ENCODE measurements around the gene PRR12. TPM values are rescaled to one million over a fixed set of nuclear protein-coding genes. Genes with fewer than 3 reads are reported as not detected.
A peak's percentile ranks its signal among the peaks of the same experiment; 100 is the strongest.

The PRR12 gene
- total and polyA plus RNA-seq, 2 donors (not counting 1 experiment from before 2014, with no cell fraction given), result 8.4 to 70.7 TPM

DNA sequence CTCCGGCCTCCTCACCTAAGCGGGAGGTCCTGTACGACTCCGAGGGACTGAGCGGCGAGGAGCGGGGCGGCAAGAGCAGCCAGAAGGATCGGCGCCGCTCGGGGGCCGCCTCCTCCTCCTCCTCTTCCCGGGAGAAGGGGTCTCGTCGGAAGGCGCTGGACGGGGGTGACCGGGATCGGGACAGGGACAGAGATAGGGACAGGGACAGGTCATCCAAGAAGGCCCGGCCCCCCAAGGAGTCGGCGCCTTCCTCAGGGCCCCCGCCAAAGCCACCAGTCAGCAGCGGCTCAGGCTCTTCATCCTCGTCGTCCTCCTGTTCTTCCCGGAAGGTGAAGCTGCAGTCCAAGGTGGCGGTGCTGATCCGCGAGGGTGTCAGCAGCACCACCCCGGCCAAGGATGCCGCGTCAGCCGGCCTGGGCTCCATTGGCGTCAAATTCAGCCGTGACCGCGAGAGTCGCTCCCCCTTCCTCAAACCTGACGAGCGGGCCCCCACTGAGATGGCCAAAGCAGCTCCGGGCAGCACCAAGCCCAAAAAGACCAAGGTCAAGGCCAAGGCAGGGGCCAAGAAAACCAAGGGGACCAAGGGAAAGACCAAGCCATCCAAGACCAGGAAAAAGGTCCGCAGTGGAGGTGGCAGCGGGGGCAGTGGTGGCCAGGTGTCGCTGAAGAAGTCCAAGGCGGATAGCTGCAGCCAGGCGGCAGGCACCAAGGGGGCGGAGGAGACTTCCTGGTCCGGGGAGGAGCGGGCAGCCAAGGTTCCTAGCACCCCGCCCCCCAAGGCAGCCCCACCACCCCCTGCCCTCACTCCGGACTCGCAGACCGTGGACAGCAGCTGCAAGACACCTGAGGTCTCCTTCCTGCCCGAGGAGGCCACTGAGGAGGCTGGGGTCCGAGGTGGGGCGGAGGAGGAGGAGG, 61.8 kb downstream of the PRR12 start:
- H3K9me3 ChIP-seq (ENCODE audit: control extremely low read depth in 1 of 3, control insufficient read depth in 2 of 3, insufficient read depth in 1 of 3, low read length in 2 of 3), result peaks cover 0 to 4% (median 0%) of the 10 kb centered on the region in 3 donors
- H3K4me3 ChIP-seq (ENCODE audit: control extremely low read depth in 1 of 5, extremely low read depth in 1 of 5, insufficient read depth in 1 of 5, low read depth in 2 of 5, low read length in 4 of 5), result no peak overlapping the region
- H3K9ac ChIP-seq (ENCODE audit: low read length), result no peak overlapping the region
- H3K9me3 Mint-ChIP-seq (ENCODE audit: insufficient read depth), result no peaks in the 10 kb centered on the region
- peaks cover 52% of the 10 kb centered on the region for H4K20me1 ChIP-seq (ENCODE audit: control insufficient read depth, insufficient read depth, low read length, poor library complexity, severe bottlenecking)
- WGBS (ENCODE audit: insufficient coverage), result 98% methylated on average over 55 of the region's 58 CpGs
- POLR2A ChIA-PET, result interaction anchor here (0.6 kb wide), 1 partner anchor 47 kb away, joined by 5 read pairs; no protein-coding TSS in a partner anchor
- no peak overlapping the region for H3K27ac Mint-ChIP-seq
- no peak overlapping the region for H3K4me2 ChIP-seq (replicated peaks; ENCODE audit: low read depth, low read length, poor library complexity, severe bottlenecking)
- H3K27me3 ChIP-seq (replicated peaks in 1 of 4; ENCODE audit: control extremely low read depth in 1 of 4, control insufficient read depth in 3 of 4, insufficient read depth in 4 of 4, low read length in 3 of 4), result no peaks in the 10 kb centered on the region
- H3K36me3 ChIP-seq (replicated peaks in 1 of 2; ENCODE audit: control extremely low read depth in 1 of 2, control insufficient read depth in 1 of 2, extremely low read depth in 1 of 2, insufficient read depth in 2 of 2, low read length in 1 of 2), result peaks cover 0 to 70% of the 10 kb centered on the region in 2 experiments
- H3K79me2 ChIP-seq (ENCODE audit: control insufficient read depth, insufficient read depth, low read length), result peaks cover 23% of the 10 kb centered on the region
- H3K27ac ChIP-seq (ENCODE audit: low read length in 2 of 2), result no peak overlapping the region
- DNase-seq, result no peak
- no peaks in the 10 kb centered on the region for H3K4me1 ChIP-seq (ENCODE audit: control insufficient read depth in 2 of 2, insufficient read depth in 2 of 2, low read length in 2 of 2)
- H2AFZ ChIP-seq (ENCODE audit: insufficient read depth, low read depth, low read length, poor library complexity, severe bottlenecking), result no peak overlapping the region
- intact Hi-C loops (cut with micrococcal nuclease), result no loop called here
- no peak for ATAC-seq (ENCODE audit: low read depth)
- H3K4me3 Mint-ChIP-seq, result no peak overlapping the region
- no peaks in the 10 kb centered on the region for H3K4me1 Mint-ChIP-seq
- CTCF ChIA-PET, result no interaction called here
- TF ChIP-seq, protein P1, sequence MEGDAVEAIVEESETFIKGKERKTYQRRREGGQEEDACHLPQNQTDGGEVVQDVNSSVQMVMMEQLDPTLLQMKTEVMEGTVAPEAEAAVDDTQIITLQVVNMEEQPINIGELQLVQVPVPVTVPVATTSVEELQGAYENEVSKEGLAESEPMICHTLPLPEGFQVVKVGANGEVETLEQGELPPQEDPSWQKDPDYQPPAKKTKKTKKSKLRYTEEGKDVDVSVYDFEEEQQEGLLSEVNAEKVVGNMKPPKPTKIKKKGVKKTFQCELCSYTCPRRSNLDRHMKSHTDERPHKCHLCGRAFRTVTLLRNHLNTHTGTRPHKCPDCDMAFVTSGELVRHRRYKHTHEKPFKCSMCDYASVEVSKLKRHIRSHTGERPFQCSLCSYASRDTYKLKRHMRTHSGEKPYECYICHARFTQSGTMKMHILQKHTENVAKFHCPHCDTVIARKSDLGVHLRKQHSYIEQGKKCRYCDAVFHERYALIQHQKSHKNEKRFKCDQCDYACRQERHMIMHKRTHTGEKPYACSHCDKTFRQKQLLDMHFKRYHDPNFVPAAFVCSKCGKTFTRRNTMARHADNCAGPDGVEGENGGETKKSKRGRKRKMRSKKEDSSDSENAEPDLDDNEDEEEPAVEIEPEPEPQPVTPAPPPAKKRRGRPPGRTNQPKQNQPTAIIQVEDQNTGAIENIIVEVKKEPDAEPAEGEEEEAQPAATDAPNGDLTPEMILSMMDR (IDR thresholded peaks at IDR 0.05), result no peak
- TF ChIP-seq EZH2 (IDR thresholded peaks at IDR 0.05; ENCODE audit: borderline replicate concordance, insufficient read depth, low read depth, low read length, poor library complexity, severe bottlenecking), result no peak
- H3K27me3 Mint-ChIP-seq, result no peaks in the 10 kb centered on the region

DNA sequence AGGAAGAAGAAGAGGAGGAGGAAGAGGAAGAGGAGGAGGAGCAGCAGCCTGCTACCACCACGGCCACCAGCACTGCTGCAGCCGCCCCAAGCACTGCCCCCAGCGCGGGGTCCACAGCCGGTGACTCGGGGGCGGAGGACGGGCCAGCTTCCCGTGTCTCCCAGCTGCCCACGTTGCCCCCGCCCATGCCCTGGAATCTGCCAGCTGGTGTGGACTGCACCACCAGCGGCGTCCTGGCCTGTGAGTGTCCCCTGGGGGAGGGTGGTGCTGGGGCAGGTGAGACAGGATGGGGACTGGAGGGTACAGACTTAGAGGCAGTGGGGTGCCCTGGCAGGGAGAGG, 62.5 kb downstream of the PRR12 start:
- Histone ChIP-seq H3K4me2 (replicated peaks; ENCODE audit: low read depth, low read length, poor library complexity, severe bottlenecking) (no peak overlapping the region), H3K4me1 (ENCODE audit: control insufficient read depth in 2 of 2, insufficient read depth in 2 of 2, low read length in 2 of 2) (no peaks in the 10 kb centered on the region), H3K27me3 (replicated peaks in 1 of 4; ENCODE audit: control extremely low read depth in 1 of 4, control insufficient read depth in 3 of 4, insufficient read depth in 4 of 4, low read length in 3 of 4) (no peaks in the 10 kb centered on the region), H3K27ac (ENCODE audit: low read length in 2 of 2) (no peak overlapping the region), H2AFZ (ENCODE audit: insufficient read depth, low read depth, low read length, poor library complexity, severe bottlenecking) (no peak overlapping the region), H3K79me2 (ENCODE audit: control insufficient read depth, insufficient read depth, low read length) (peaks cover 24% of the 10 kb centered on the region), H3K9me3 (ENCODE audit: control extremely low read depth in 1 of 3, control insufficient read depth in 2 of 3, insufficient read depth in 1 of 3, low read length in 2 of 3) (peaks cover 0 to 4% (median 0%) of the 10 kb centered on the region in 3 donors), H4K20me1 (ENCODE audit: control insufficient read depth, insufficient read depth, low read length, poor library complexity, severe bottlenecking) (peaks cover 58% of the 10 kb centered on the region), H3K4me3 (ENCODE audit: control extremely low read depth in 1 of 5, extremely low read depth in 1 of 5, insufficient read depth in 1 of 5, low read depth in 2 of 5, low read length in 4 of 5) (no peak overlapping the region), H3K36me3 (replicated peaks in 1 of 2; ENCODE audit: control extremely low read depth in 1 of 2, control insufficient read depth in 1 of 2, extremely low read depth in 1 of 2, insufficient read depth in 2 of 2, low read length in 1 of 2) (peaks cover 0 to 73% of the 10 kb centered on the region in 2 experiments), H3K9ac (ENCODE audit: low read length) (no peak overlapping the region)
- Mint-ChIP-seq H3K4me1 (no peaks in the 10 kb centered on the region), H3K27ac (peak overlapping the region; percentile 32), H3K27me3 (no peaks in the 10 kb centered on the region), H3K4me3 (no peak overlapping the region), H3K9me3 (ENCODE audit: insufficient read depth) (no peaks in the 10 kb centered on the region)
- CTCF ChIA-PET, result no interaction called here
- POLR2A ChIA-PET, result interaction anchor here (0.6 kb wide), 2 partner anchors 46 to 324 kb away, joined by 5 to 6 read pairs; no protein-coding TSS in a partner anchor
- WGBS (ENCODE audit: insufficient coverage), result 99% methylated on average over 13 of the region's 13 CpGs
- DNase-seq (no peak), ATAC-seq (ENCODE audit: low read depth) (no peak)
- TF ChIP-seq, protein P1 (IDR thresholded peaks at IDR 0.05), result no peak
- TF ChIP-seq EZH2 (IDR thresholded peaks at IDR 0.05; ENCODE audit: borderline replicate concordance, insufficient read depth, low read depth, low read length, poor library complexity, severe bottlenecking), result no peak
- intact Hi-C loops (cut with micrococcal nuclease), result no loop called here
